Glomerular endothelial cell (primary cell): ENCODE measurements around the gene CCDC197. TPM values are rescaled to one million over a fixed set of nuclear protein-coding genes. Genes with fewer than 3 reads are reported as not detected.

Experiments
- DNase-seq: peaks from one replicate; pipeline ENCODE4 v3.0.0-alpha.2; 2011; ENCODE audit warnings: low read depth, low spot score; ENCODE audit errors: extremely low read depth
- total RNA-seq: library from RNA; depleted of rRNA; stranded (reverse); fragments of >200 nt; gene quantifications from 2 replicates; pipeline ENCODE4 v1.2.3, GENCODE V29; 2015

Gene CCDC197
- total RNA-seq, 1 donor from 2014 or later = not detected

- no peak for DNase-seq
Observed at GRCh38 chr14:94022532-94023411, 25.7 kb downstream of the CCDC197 start.

GRCh38 chr14:94024549-94024948 lies 27.4 kb downstream of the CCDC197 start:
- no peak for DNase-seq

GRCh38 chr14:94025720-94026119 lies 28.6 kb downstream of the CCDC197 start:
- DNase-seq = no peak

- peak; percentile 88 for DNase-seq
Observed at GRCh38 chr14:94026173-94026888, 29.2 kb downstream of the CCDC197 start, which contains the start of gene OTUB2. Gene OTUB2 (plus strand): TSS chr14:94026340. CDS start chr14:94026538, 198 bp downstream.

- DNase-seq = no peak
Observed at GRCh38 chr14:94026889-94027469, 29.9 kb downstream of the CCDC197 start.

GRCh38 chr14:94027566-94028449 lies 30.7 kb downstream of the CCDC197 start:
- DNase-seq = no peak

- no peak for DNase-seq
Observed at GRCh38 chr14:94028450-94028826, 31.3 kb downstream of the CCDC197 start.

- DNase-seq = no peak
Observed at GRCh38 chr14:94029265-94029664, 32.2 kb downstream of the CCDC197 start.

- DNase-seq = no peak
Observed at GRCh38 chr14:94029671-94030203, 32.6 kb downstream of the CCDC197 start.

- no peak for DNase-seq
Observed at GRCh38 chr14:94030571-94030970, 33.5 kb downstream of the CCDC197 start.

- DNase-seq = no peak
Observed at GRCh38 chr14:94031161-94031882, 34.2 kb downstream of the CCDC197 start.

- no peak for DNase-seq
Observed at GRCh38 chr14:94031883-94032279, 34.8 kb downstream of the CCDC197 start.

- DNase-seq = no peak
Observed at GRCh38 chr14:94034886-94035285, 37.8 kb downstream of the CCDC197 start.

- DNase-seq = no peak
Observed at GRCh38 chr14:94036313-94037167, 39.4 kb downstream of the CCDC197 start.

- DNase-seq = no peak
Observed at GRCh38 chr14:94037954-94038353, 40.9 kb downstream of the CCDC197 start.

- DNase-seq = no peak
Observed at GRCh38 chr14:94038510-94038909, 41.4 kb downstream of the CCDC197 start.

- DNase-seq = no peak
Observed at GRCh38 chr14:94038921-94039629, 42.0 kb downstream of the CCDC197 start.

- DNase-seq = no peak
Observed at GRCh38 chr14:94040247-94040646, 43.1 kb downstream of the CCDC197 start.
